Stomach (tissue), 4 donors: Measurements from ENCODE around the gene CD40.

ENCODE experiments used
- POLR2A ChIP-seq, 4 donors: fragments of 450-650 bp; IDR thresholded peaks; one replicate each; pipeline ENCODE4 v1.6.1; 2016; ENCODE audit warnings: antibody characterized with exemption in 4 of 4, control low read depth in 2 of 4, mild to moderate bottlenecking in 1 of 4, moderate library complexity in 1 of 4
- POLR2AphosphoS5 ChIP-seq, 3 donors: sonication (generic); formaldehyde crosslinking; IDR thresholded peaks; one replicate each; pipeline ENCODE4 v1.6.1; 2016; ENCODE audit warnings: antibody characterized with exemption in 3 of 3
- TF ChIP-seq, protein P1 (sequence below), 7 experiments: fragments of 450-650 bp in 4 of 7; fragments of 200-600 bp in 3 of 7; sonication (generic) in 3 of 7; IDR thresholded peaks; one replicate each; pipeline ENCODE4 v1.5.1; 2016 to 2019; ENCODE audit warnings: antibody characterized with exemption in 7 of 7, control low read depth in 2 of 7, mild to moderate bottlenecking in 1 of 7

DNA sequence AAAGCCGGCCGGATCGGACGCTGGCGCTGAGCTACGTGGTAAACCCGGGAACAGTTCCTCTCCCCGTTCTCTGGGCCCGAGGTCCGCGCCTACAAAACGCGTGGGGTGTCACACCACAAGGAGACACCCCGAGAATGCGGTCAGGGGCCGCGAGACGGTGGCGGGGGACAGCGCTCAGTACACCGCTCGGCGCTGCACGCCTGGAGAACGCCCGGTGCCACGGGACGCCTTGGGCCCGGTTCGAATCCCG lies 29.0 kb upstream of the CD40 start:
- TF ChIP-seq, protein P1, sequence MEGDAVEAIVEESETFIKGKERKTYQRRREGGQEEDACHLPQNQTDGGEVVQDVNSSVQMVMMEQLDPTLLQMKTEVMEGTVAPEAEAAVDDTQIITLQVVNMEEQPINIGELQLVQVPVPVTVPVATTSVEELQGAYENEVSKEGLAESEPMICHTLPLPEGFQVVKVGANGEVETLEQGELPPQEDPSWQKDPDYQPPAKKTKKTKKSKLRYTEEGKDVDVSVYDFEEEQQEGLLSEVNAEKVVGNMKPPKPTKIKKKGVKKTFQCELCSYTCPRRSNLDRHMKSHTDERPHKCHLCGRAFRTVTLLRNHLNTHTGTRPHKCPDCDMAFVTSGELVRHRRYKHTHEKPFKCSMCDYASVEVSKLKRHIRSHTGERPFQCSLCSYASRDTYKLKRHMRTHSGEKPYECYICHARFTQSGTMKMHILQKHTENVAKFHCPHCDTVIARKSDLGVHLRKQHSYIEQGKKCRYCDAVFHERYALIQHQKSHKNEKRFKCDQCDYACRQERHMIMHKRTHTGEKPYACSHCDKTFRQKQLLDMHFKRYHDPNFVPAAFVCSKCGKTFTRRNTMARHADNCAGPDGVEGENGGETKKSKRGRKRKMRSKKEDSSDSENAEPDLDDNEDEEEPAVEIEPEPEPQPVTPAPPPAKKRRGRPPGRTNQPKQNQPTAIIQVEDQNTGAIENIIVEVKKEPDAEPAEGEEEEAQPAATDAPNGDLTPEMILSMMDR (IDR thresholded peaks at IDR 0.05), result no peak
- TF ChIP-seq POLR2AphosphoS5 (IDR thresholded peaks at IDR 0.05) (no peak), POLR2A (IDR thresholded peaks at IDR 0.05) (no peak)
